ENCODE measurements around the gene ARHGAP10.

ARHGAP10 gene

GRCh38 chr4:148056879-148057278 lies 325.0 kb downstream of the ARHGAP10 start:
- TF ChIP-seq CTCF (IDR thresholded peaks at IDR 0.05; ENCODE audit: extremely low read depth, missing control alignments) = peak; percentile 61
- peak; percentile 58 for DNase-seq (ENCODE audit: low spot score)

DNA sequence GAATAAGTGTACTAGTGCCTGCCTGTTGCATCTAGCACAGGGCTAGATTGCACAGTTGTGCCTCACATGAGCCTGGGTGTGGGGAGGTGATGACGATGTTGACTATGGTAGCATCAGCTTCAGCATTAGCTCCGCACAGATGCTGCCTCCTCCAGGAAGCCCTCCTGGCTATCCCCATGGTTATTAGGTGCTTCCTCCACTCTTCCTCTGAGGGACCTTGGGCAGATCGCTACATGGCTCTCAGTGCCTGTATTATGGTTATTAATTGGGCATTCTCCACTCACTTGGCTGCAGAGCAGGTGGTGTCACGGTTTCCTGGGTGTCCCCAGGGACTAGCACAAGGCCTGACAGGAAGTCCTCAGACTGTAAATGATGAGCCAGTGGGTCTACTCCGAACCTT lies 325.6 kb downstream of the ARHGAP10 start:
- TF ChIP-seq CTCF (IDR thresholded peaks at IDR 0.05; ENCODE audit: extremely low read depth, missing control alignments) = no peak
- DNase-seq (ENCODE audit: low spot score) = no peak

DNA sequence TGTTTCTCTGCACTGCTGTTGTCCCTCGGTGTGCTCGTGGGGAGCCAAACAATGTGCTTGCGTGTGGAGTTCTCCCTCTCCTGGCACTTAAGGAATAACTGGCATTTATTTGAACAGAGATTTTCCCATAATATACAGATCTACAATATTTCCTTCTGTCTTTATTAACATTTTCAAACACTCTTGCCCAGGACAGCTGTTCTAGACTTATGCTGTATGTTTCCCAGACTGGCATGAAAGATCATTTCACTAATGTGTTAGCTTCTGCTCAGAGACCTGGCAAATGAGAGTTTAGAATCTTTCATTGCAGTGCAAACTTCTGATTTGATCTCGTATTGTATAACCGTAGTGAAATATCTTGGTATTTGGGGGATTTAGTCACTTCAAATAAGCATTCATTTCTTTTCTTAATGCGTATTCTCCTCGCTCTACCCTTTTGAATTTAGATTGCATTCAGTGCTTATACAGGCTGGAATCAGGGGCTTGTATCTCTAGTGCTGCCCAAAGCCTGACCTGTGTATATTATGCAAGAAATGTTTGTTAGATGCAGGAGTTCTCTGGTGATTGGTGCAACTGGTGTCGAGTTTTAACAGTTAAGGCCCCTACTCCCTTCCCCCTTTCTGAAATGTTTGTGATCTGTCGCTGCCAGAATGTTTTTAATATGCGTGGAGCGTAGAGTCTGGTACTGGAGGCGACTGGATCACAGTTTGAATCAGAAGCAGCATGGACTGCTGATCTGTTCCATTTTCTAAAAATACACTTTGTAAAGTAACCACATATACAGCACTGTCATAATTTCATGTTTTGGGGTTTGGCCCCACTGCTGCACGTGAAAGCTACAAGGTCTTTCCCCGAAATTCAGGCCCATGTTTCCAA lies 326.3 kb downstream of the ARHGAP10 start:
- no peak for DNase-seq (ENCODE audit: low spot score)
- no peak for TF ChIP-seq CTCF (IDR thresholded peaks at IDR 0.05; ENCODE audit: extremely low read depth, missing control alignments)

DNA sequence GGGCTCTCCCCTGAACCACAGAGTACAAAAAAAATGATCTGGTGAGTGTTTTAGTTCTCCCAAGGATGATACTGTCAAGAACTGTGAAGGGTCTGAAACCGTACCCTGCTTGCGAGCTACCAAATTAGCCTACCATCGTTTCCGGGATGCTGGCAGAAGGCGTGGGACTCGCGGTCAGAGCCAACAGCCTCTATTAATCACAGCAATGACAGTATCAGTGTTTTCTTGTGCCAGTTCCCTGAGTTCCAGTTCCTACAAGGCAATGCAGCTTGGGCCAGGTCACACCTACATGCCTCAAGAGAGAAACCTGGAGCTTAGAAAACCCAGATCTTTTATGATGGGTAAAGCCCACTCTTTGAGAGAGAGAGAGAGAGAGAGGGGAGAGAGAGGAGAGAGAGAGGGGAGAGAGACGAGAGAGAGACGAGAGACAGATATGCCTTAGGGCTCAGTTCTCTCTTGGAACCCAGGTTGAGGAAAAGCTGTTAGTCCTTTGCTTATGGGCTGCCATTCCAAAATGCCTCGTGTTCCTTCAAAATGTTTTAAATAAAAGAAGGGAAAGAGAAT lies 327.8 kb downstream of the ARHGAP10 start:
- no peak for DNase-seq (ENCODE audit: low spot score)
- no peak for TF ChIP-seq CTCF (IDR thresholded peaks at IDR 0.05; ENCODE audit: extremely low read depth, missing control alignments)

DNA sequence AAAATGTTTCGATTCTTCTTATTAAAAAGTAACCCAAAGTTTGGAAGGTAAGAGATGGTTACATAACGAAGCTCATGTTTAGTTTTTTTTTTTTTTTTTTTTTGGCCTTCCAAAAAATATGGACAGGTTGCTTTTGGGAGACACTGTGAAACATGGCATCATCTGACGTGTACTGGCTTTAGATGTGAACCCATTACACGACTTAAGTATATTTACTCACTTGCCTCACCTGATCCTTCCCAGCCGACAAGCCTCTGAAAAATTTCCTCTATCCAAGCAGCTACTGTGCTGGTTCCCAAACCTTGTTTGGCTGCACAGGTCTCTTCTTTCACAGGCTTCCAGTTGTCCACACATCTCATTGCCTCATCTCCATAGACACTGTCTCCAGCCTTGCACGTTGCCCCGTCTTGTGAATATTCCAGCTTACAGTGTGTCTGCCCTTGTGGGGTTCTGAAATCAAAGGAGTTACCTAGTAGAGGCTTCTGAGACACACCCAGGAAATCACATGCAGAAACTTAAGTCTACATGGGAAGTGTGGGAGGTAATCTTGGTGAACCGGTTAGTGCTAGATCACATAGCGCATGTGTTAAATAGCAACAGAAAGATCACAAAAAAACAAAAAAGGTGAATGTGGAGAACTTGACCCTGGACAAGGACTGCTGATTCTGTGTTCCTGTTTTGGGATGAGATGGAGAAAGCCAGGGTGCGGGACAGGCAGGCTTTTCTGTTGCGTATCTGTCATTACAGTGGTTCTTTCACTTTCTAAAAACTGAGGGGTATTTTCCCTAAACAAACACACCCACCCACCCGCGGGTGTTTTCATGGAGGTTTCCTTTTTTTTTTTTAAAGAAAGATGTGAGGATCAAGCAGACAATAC lies 328.6 kb downstream of the ARHGAP10 start:
- no peak for DNase-seq (ENCODE audit: low spot score)
- TF ChIP-seq CTCF (IDR thresholded peaks at IDR 0.05; ENCODE audit: extremely low read depth, missing control alignments) = no peak

- TF ChIP-seq CTCF (IDR thresholded peaks at IDR 0.05; ENCODE audit: extremely low read depth, missing control alignments) = no peak
- no peak for DNase-seq (ENCODE audit: low spot score)
Observed at GRCh38 chr4:148061141-148061481, 329.2 kb downstream of the ARHGAP10 start.

- DNase-seq (ENCODE audit: low spot score) = no peak
- no peak for TF ChIP-seq CTCF (IDR thresholded peaks at IDR 0.05; ENCODE audit: extremely low read depth, missing control alignments)
Observed at GRCh38 chr4:148061795-148062194, 329.9 kb downstream of the ARHGAP10 start.
